Fibroblast of skin of right quadriceps (primary cell): ENCODE data around the gene COL25A1.
"Not testable (repeated sequence)": the region's sequence is repeated elsewhere in the genome, so short reads cannot be mapped to it uniquely, and the experiment has no call there.

Experiments
- DNase-seq: peaks from one replicate; pipeline ENCODE4 v3.0.0-alpha.2; 2013

The COL25A1 gene

GRCh38 chr4:109118635-109119034 lies 183.8 kb downstream of the COL25A1 start:
- DNase-seq: no peak

- no peak for DNase-seq
These were observed 188.0 kb downstream of the COL25A1 start for GRCh38 chr4:109114501-109114900.

- DNase-seq: peak; percentile 89
These were observed 188.9 kb downstream of the COL25A1 start for GRCh38 chr4:109113521-109113920.

GRCh38 chr4:109111031-109111430 lies 191.4 kb downstream of the COL25A1 start:
- peak; percentile 10 for DNase-seq

GRCh38 chr4:109108215-109108614 lies 194.2 kb downstream of the COL25A1 start:
- not testable (repeated sequence) for DNase-seq

- no peak for DNase-seq
These were observed 208.4 kb downstream of the COL25A1 start for GRCh38 chr4:109094056-109094455.

GRCh38 chr4:109091727-109092409 lies 210.6 kb downstream of the COL25A1 start:
- DNase-seq: no peak

GRCh38 chr4:109083911-109084310 lies 218.5 kb downstream of the COL25A1 start:
- DNase-seq: no peak

GRCh38 chr4:109079731-109080130 lies 222.7 kb downstream of the COL25A1 start:
- DNase-seq: peak; percentile 69

GRCh38 chr4:109079201-109079600 lies 223.3 kb downstream of the COL25A1 start:
- DNase-seq: no peak

- peak; percentile 92 for DNase-seq
These were observed 223.7 kb downstream of the COL25A1 start for GRCh38 chr4:109078724-109079123.

- no peak for DNase-seq
These were observed 225.0 kb downstream of the COL25A1 start for GRCh38 chr4:109077505-109077904.

- not testable (repeated sequence) for DNase-seq
These were observed 225.7 kb downstream of the COL25A1 start for GRCh38 chr4:109076709-109077108.

- DNase-seq: peak; percentile 75
These were observed 226.8 kb downstream of the COL25A1 start for GRCh38 chr4:109075621-109076020.

- peak; percentile 97 for DNase-seq
These were observed 229.9 kb downstream of the COL25A1 start for GRCh38 chr4:109072595-109072994.

GRCh38 chr4:109070677-109071076 lies 231.8 kb downstream of the COL25A1 start:
- DNase-seq: not testable (repeated sequence)

GRCh38 chr4:109067508-109068235 lies 234.8 kb downstream of the COL25A1 start:
- peak; percentile 64 for DNase-seq

- no peak for DNase-seq
These were observed 237.5 kb downstream of the COL25A1 start for GRCh38 chr4:109065006-109065405.

GRCh38 chr4:109053257-109053656 lies 249.2 kb downstream of the COL25A1 start:
- no peak for DNase-seq

GRCh38 chr4:109052821-109053220 lies 249.6 kb downstream of the COL25A1 start:
- no peak for DNase-seq

- no peak for DNase-seq
These were observed 251.4 kb downstream of the COL25A1 start for GRCh38 chr4:109051054-109051453.

- DNase-seq: no peak
These were observed 252.5 kb downstream of the COL25A1 start for GRCh38 chr4:109049926-109050325.

GRCh38 chr4:109046471-109047201 lies 255.8 kb downstream of the COL25A1 start:
- peak; percentile 81 for DNase-seq

- no peak for DNase-seq
These were observed 258.0 kb downstream of the COL25A1 start for GRCh38 chr4:109044431-109044830.
